ENCODE data around the gene ZNF275.
A peak's percentile ranks its signal among the peaks of the same experiment; 100 is the strongest.

ZNF275 gene

DNA sequence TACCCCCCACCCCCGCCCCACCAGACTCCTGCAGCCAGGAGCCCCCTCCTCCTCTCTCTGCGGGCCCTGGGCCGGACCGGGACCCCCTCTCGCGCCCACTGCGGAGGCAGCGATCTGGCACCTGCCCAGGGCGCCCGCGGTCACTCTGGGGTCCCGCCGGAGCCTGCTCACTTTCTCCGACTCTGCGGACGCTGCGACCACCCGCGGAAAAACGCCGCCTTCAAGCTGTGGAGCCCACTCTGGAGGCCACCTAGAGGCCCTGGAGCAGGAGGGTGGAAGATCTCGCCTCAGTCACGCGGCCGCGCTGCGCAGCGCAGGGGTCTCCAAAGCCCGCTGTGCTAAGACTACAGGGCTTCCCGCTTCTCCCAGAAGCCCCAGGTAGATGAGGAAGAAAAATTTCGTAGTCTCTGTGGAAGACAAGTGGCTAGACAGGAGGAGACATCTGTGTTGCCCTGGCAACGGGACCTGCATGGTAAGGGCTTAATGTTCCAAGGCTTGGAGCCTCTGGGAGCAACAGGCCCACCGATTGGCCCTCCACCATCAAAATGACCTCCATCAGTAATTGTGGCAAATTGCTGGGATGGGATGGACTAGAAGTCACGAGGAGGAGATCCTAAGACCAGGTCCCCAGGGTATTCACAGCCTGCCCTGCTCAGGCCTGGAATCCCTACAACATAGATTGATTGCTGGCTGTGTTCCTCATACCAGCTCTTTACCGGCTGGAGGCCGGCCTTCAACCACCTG is 12.4 kb upstream of the ZNF275 start, which contains the start of gene PNMA6F:
Gene PNMA6F (minus strand): TSS at position 387 of the 744 bp plus-strand sequence. CDS start 1,093 bp downstream, outside the sequence.
- TF ChIP-seq, protein P1, sequence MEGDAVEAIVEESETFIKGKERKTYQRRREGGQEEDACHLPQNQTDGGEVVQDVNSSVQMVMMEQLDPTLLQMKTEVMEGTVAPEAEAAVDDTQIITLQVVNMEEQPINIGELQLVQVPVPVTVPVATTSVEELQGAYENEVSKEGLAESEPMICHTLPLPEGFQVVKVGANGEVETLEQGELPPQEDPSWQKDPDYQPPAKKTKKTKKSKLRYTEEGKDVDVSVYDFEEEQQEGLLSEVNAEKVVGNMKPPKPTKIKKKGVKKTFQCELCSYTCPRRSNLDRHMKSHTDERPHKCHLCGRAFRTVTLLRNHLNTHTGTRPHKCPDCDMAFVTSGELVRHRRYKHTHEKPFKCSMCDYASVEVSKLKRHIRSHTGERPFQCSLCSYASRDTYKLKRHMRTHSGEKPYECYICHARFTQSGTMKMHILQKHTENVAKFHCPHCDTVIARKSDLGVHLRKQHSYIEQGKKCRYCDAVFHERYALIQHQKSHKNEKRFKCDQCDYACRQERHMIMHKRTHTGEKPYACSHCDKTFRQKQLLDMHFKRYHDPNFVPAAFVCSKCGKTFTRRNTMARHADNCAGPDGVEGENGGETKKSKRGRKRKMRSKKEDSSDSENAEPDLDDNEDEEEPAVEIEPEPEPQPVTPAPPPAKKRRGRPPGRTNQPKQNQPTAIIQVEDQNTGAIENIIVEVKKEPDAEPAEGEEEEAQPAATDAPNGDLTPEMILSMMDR (IDR thresholded peaks at IDR 0.05; ENCODE audit: low read depth, low read length, poor library complexity, severe bottlenecking), result no peak
- TF ChIP-seq EZH2phosphoT487 (IDR thresholded peaks at IDR 0.05; ENCODE audit: borderline replicate concordance, low read length), result no peak

DNA sequence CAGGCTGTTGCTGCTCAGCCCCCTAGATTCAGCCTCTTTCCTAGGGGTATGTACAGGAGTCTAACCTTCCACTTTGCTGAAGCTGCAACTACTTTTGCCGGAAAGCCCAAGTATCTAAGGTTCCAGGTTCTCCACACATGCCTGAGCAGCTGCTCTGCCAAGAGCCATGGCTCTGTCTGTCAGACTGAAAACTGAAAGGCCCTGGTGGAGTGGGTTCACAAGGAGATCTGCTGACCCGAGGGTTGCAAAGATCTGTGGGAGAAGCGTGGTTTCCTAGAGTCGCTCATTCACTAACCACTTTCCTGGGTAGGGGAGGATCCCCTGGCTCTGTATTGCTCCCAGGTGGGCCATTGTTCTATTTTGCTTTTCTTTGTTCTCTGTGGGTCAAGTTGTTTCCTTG is 6.4 kb upstream of the ZNF275 start:
- Histone ChIP-seq H3K27ac (ENCODE audit: low read depth, low read length) (no peak overlapping the region), H3K4me2 (ENCODE audit: low read length) (no peak overlapping the region), H3K9me2 (replicated peaks; ENCODE audit: control insufficient read depth, low read length) (no peaks in the 10 kb centered on the region), H3K9me3 (ENCODE audit: control insufficient read depth, insufficient read depth, low read length) (no peaks in the 10 kb centered on the region), H3K4me3 (ENCODE audit: low read length) (no peak overlapping the region), H3K27me3 (ENCODE audit: control insufficient read depth, low read length) (no peaks in the 10 kb centered on the region), H3F3A (ENCODE audit: control insufficient read depth, insufficient read depth) (no peaks in the 10 kb centered on the region), H3K4me1 (ENCODE audit: control insufficient read depth, low read length) (no peaks in the 10 kb centered on the region), H4K20me1 (ENCODE audit: control insufficient read depth, insufficient read depth, low read depth, low read length) (no peaks in the 10 kb centered on the region), H3K36me3 (ENCODE audit: control insufficient read depth, low read length) (no peaks in the 10 kb centered on the region), H3K79me2 (ENCODE audit: control insufficient read depth, low read length) (no peaks in the 10 kb centered on the region)
- no peak for TF ChIP-seq EZH2phosphoT487 (IDR thresholded peaks at IDR 0.05; ENCODE audit: borderline replicate concordance, low read length)
- TF ChIP-seq, protein P1 (IDR thresholded peaks at IDR 0.05; ENCODE audit: low read depth, low read length, poor library complexity, severe bottlenecking), result no peak

More for the DNA sequence above, 12.4 kb upstream of the ZNF275 start, which contains the start of gene PNMA6F:
- Histone ChIP-seq H3K4me2 (ENCODE audit: low read length) (no peak within 1 kb of the TSS), H3K27me3 (ENCODE audit: control insufficient read depth, low read length) (no peaks in the 10 kb centered on the region), H3K27ac (ENCODE audit: low read depth, low read length) (no peak within 1 kb of the TSS), H3K4me1 (ENCODE audit: control insufficient read depth, low read length) (no peaks in the 10 kb centered on the region), H3K79me2 (ENCODE audit: control insufficient read depth, low read length) (no peaks in the 10 kb centered on the region), H4K20me1 (ENCODE audit: control insufficient read depth, insufficient read depth, low read depth, low read length) (no peaks in the 10 kb centered on the region), H3K9me2 (replicated peaks; ENCODE audit: control insufficient read depth, low read length) (no peaks in the 10 kb centered on the region), H3K4me3 (ENCODE audit: low read length) (no peak within 1 kb of the TSS), H3K9me3 (ENCODE audit: control insufficient read depth, insufficient read depth, low read length) (no peaks in the 10 kb centered on the region), H3F3A (ENCODE audit: control insufficient read depth, insufficient read depth) (no peaks in the 10 kb centered on the region), H3K36me3 (ENCODE audit: control insufficient read depth, low read length) (no peaks in the 10 kb centered on the region)

DNA sequence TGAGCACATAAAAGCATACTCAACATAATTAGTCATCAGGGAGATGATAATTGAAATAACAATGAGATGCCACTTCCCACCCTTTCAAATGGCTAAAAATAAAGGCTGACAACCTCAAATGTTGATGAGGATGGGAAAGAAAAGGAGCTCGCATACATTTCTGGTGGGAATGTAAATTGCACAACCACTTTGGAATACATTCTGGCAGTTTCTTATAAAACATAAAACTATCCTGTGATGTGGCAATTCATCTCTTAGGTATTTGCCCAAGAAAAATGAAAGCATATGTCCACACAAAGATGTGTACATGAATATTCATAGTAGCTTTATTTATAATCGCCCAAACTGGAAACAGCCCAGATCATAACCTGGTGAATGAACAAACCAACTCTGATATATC is 687 bp upstream of the ZNF275 start:
- peaks cover 21% of the 10 kb centered on the region for H3K36me3 ChIP-seq (ENCODE audit: control insufficient read depth, low read length)
- H3K79me2 ChIP-seq (ENCODE audit: control insufficient read depth, low read length), result peaks cover 34% of the 10 kb centered on the region
- TF ChIP-seq EZH2phosphoT487 (IDR thresholded peaks at IDR 0.05; ENCODE audit: borderline replicate concordance, low read length), result no peak
- TF ChIP-seq, protein P1 (IDR thresholded peaks at IDR 0.05; ENCODE audit: low read depth, low read length, poor library complexity, severe bottlenecking), result no peak
- no peaks in the 10 kb centered on the region for H3K27me3 ChIP-seq (ENCODE audit: control insufficient read depth, low read length)
- H3K9me3 ChIP-seq (ENCODE audit: control insufficient read depth, insufficient read depth, low read length), result no peaks in the 10 kb centered on the region
- peak overlapping the region; percentile 61 for H3K4me3 ChIP-seq (ENCODE audit: low read length)
- peaks cover 24% of the 10 kb centered on the region for H3K4me1 ChIP-seq (ENCODE audit: control insufficient read depth, low read length)
- H3K27ac ChIP-seq (ENCODE audit: low read depth, low read length), result no peak overlapping the region
- no peaks in the 10 kb centered on the region for H3F3A ChIP-seq (ENCODE audit: control insufficient read depth, insufficient read depth)
- H3K4me2 ChIP-seq (ENCODE audit: low read length), result peak overlapping the region; percentile 63
- H4K20me1 ChIP-seq (ENCODE audit: control insufficient read depth, insufficient read depth, low read depth, low read length), result no peaks in the 10 kb centered on the region
- no peaks in the 10 kb centered on the region for H3K9me2 ChIP-seq (replicated peaks; ENCODE audit: control insufficient read depth, low read length)
